ENCODE measurements around the gene KAT6B.
A peak's percentile ranks its signal among the peaks of the same experiment; 100 is the strongest.
"Not testable (repeated sequence)": the region's sequence is repeated elsewhere in the genome, so short reads cannot be mapped to it uniquely, and the experiment has no call there.

Gene KAT6B

GRCh38 chr10:74863551-74863950 is 37.2 kb downstream of the KAT6B start:
- peak; percentile 33 for DNase-seq

GRCh38 chr10:74867351-74867750 is 41.0 kb downstream of the KAT6B start:
- DNase-seq = no peak

GRCh38 chr10:74868392-74868977 is 42.1 kb downstream of the KAT6B start:
- no peak for DNase-seq

GRCh38 chr10:74869635-74870034 is 43.2 kb downstream of the KAT6B start:
- no peak for DNase-seq

GRCh38 chr10:74870191-74870590 is 43.8 kb downstream of the KAT6B start:
- DNase-seq = no peak

GRCh38 chr10:74871595-74872382 is 45.4 kb downstream of the KAT6B start:
- no peak for DNase-seq

GRCh38 chr10:74873803-74874454 is 47.5 kb downstream of the KAT6B start:
- DNase-seq = no peak

- no peak for DNase-seq
These were observed 48.2 kb downstream of the KAT6B start for GRCh38 chr10:74874649-74875048.

GRCh38 chr10:74875068-74875467 is 48.7 kb downstream of the KAT6B start:
- DNase-seq = no peak

GRCh38 chr10:74875966-74876365 is 49.6 kb downstream of the KAT6B start:
- no peak for DNase-seq

- not testable (repeated sequence) for DNase-seq
These were observed 50.7 kb downstream of the KAT6B start for GRCh38 chr10:74877054-74877453.

- DNase-seq = no peak
These were observed 51.5 kb downstream of the KAT6B start for GRCh38 chr10:74877898-74878297.

GRCh38 chr10:74880041-74880440 is 53.6 kb downstream of the KAT6B start:
- peak; percentile 50 for DNase-seq

- no peak for DNase-seq
These were observed 55.0 kb downstream of the KAT6B start for GRCh38 chr10:74881253-74881884.

GRCh38 chr10:74882427-74882826 is 56.0 kb downstream of the KAT6B start:
- no peak for DNase-seq

- DNase-seq = no peak
These were observed 56.4 kb downstream of the KAT6B start for GRCh38 chr10:74882831-74883230.

GRCh38 chr10:74883428-74883827 is 57.0 kb downstream of the KAT6B start:
- DNase-seq = no peak

GRCh38 chr10:74887614-74888284 is 61.3 kb downstream of the KAT6B start:
- no peak for DNase-seq

GRCh38 chr10:74888962-74889661 is 62.7 kb downstream of the KAT6B start:
- peak; percentile 22 for DNase-seq

- no peak for DNase-seq
These were observed 63.2 kb downstream of the KAT6B start for GRCh38 chr10:74889662-74889998.

- no peak for DNase-seq
These were observed 64.1 kb downstream of the KAT6B start for GRCh38 chr10:74890460-74890859.

- DNase-seq = no peak
These were observed 64.7 kb downstream of the KAT6B start for GRCh38 chr10:74891053-74891452.

GRCh38 chr10:74892839-74893238 is 66.4 kb downstream of the KAT6B start:
- no peak for DNase-seq

Data from EL (cell line).